ENCODE measurements around the gene LHFPL3. TPM values are rescaled to one million over a fixed set of nuclear protein-coding genes. Genes with fewer than 3 reads are reported as not detected.

The LHFPL3 gene
- total and polyA plus RNA-seq, 2 donors (not counting 1 experiment from before 2014, with no cell fraction given) = not detected

DNA sequence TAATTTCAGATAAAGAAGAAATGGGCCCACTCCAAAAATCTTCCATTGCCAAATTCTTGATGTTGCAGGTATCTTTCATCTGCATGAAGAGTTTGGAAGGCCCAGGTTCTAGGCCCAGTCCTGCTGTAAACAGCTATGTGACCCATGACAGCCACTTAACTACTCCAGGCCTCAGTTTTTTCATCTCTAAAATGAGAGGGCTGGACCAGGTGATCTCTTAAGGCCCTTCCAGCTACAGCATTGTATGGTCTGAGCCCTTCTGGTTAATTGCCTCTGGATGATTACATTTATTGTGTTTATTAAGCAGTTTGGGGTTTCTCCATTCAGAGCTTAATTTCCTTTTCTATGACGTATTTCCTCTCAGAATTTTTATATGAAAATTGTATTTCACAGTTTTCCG is 494.8 kb downstream of the LHFPL3 start:
- no peak overlapping the region for H2AFZ ChIP-seq (ENCODE audit: low read length)
- DNase-seq (ENCODE audit: low read depth in 2 of 2) = no peak
- TF ChIP-seq, protein P1, sequence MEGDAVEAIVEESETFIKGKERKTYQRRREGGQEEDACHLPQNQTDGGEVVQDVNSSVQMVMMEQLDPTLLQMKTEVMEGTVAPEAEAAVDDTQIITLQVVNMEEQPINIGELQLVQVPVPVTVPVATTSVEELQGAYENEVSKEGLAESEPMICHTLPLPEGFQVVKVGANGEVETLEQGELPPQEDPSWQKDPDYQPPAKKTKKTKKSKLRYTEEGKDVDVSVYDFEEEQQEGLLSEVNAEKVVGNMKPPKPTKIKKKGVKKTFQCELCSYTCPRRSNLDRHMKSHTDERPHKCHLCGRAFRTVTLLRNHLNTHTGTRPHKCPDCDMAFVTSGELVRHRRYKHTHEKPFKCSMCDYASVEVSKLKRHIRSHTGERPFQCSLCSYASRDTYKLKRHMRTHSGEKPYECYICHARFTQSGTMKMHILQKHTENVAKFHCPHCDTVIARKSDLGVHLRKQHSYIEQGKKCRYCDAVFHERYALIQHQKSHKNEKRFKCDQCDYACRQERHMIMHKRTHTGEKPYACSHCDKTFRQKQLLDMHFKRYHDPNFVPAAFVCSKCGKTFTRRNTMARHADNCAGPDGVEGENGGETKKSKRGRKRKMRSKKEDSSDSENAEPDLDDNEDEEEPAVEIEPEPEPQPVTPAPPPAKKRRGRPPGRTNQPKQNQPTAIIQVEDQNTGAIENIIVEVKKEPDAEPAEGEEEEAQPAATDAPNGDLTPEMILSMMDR (conservative IDR thresholded peaks at IDR 0.05 in 1 of 2, IDR thresholded peaks at IDR 0.05 in 1 of 2; ENCODE audit: low read depth in 1 of 2, low read length in 2 of 2) = no peak
- no peak for TF ChIP-seq EZH2 (IDR thresholded peaks at IDR 0.05; ENCODE audit: low read length, missing control alignments)

DNA sequence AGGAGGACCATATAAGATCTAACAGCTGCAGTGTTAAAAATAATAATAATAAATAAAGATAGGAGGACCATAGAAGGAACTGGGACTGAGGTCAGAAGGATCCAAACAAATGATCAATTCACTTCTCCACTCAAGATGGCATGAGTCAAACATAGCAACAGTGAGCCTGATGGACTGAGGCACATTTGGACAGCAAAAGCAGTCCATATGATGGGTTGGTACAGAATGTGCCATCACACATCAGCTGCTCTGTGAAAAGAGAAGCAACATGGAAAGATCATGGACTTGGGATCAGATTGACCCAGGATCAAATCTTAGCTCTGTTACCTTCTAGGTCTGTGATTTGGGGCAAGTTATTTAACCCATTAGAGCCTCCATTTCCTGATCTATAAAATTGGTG is 496.7 kb downstream of the LHFPL3 start:
- H4K20me1 ChIP-seq (ENCODE audit: control insufficient read depth, extremely low read depth, insufficient read depth, low read length) = no peaks in the 10 kb centered on the region
- no peak overlapping the region for H3K4me2 ChIP-seq (ENCODE audit: extremely low read depth, insufficient read depth, low read length)
- H3K4me3 ChIP-seq (replicated peaks in 1 of 4; ENCODE audit: control extremely low read depth in 1 of 4, insufficient read depth in 1 of 4, low read depth in 3 of 4, low read length in 4 of 4) = no peak overlapping the region
- no peak overlapping the region for H2AFZ ChIP-seq (ENCODE audit: low read length)
- H3K9ac ChIP-seq (ENCODE audit: insufficient read depth, low read length) = no peak overlapping the region
- H3K4me1 ChIP-seq (ENCODE audit: control insufficient read depth, extremely low read depth, insufficient read depth, low read length) = no peaks in the 10 kb centered on the region
- DNase-seq (ENCODE audit: low read depth in 2 of 2) = no peak
- H3K79me2 ChIP-seq (ENCODE audit: control insufficient read depth, insufficient read depth, low read length) = no peaks in the 10 kb centered on the region
- no peaks in the 10 kb centered on the region for H3K36me3 ChIP-seq (ENCODE audit: control insufficient read depth, insufficient read depth, low read length)
- H3K27ac ChIP-seq (ENCODE audit: insufficient read depth, low read length) = no peak overlapping the region
- TF ChIP-seq, protein P1 (conservative IDR thresholded peaks at IDR 0.05 in 1 of 2, IDR thresholded peaks at IDR 0.05 in 1 of 2; ENCODE audit: low read depth in 1 of 2, low read length in 2 of 2) = no peak
- TF ChIP-seq EZH2 (IDR thresholded peaks at IDR 0.05; ENCODE audit: low read length, missing control alignments) = no peak
- no peaks in the 10 kb centered on the region for H3K27me3 ChIP-seq (ENCODE audit: control insufficient read depth, insufficient read depth, low read length)
- H3K9me3 ChIP-seq (ENCODE audit: control insufficient read depth, insufficient read depth, low read depth, low read length) = no peaks in the 10 kb centered on the region

More for the DNA sequence above, 494.8 kb downstream of the LHFPL3 start:
- no peaks in the 10 kb centered on the region for H3K4me1 ChIP-seq (ENCODE audit: control insufficient read depth, extremely low read depth, insufficient read depth, low read length)
- no peaks in the 10 kb centered on the region for H3K27me3 ChIP-seq (ENCODE audit: control insufficient read depth, insufficient read depth, low read length)
- no peak overlapping the region for H3K4me2 ChIP-seq (ENCODE audit: extremely low read depth, insufficient read depth, low read length)
- no peak overlapping the region for H3K9ac ChIP-seq (ENCODE audit: insufficient read depth, low read length)
- H3K9me3 ChIP-seq (ENCODE audit: control insufficient read depth, insufficient read depth, low read depth, low read length) = no peaks in the 10 kb centered on the region
- no peaks in the 10 kb centered on the region for H3K36me3 ChIP-seq (ENCODE audit: control insufficient read depth, insufficient read depth, low read length)
- H4K20me1 ChIP-seq (ENCODE audit: control insufficient read depth, extremely low read depth, insufficient read depth, low read length) = no peaks in the 10 kb centered on the region
- H3K79me2 ChIP-seq (ENCODE audit: control insufficient read depth, insufficient read depth, low read length) = no peaks in the 10 kb centered on the region
- no peak overlapping the region for H3K4me3 ChIP-seq (replicated peaks in 1 of 4; ENCODE audit: control extremely low read depth in 1 of 4, insufficient read depth in 1 of 4, low read depth in 3 of 4, low read length in 4 of 4)
- H3K27ac ChIP-seq (ENCODE audit: insufficient read depth, low read length) = no peak overlapping the region

DNA sequence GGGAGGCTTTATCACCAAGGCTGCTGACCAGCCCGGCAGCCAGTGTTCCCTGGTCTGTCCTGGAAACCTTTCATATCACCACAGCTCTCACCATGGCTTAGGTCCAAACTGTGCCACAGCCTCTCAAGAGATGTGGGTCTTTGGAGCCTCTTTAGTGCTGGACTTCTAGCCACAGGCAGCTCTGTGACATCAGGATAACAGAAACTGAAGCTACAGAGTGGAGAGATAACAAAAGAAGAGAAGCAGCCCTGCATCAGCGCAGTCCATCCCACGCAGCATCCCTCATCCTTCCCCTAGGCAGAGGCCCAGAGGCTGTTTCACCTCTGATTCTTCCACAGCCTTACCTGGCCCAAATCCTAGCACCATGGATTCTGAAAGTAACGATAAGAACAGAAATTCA is 497.7 kb downstream of the LHFPL3 start:
- Histone ChIP-seq H3K27ac (ENCODE audit: insufficient read depth, low read length) (no peak overlapping the region), H3K9ac (ENCODE audit: insufficient read depth, low read length) (no peak overlapping the region), H3K36me3 (ENCODE audit: control insufficient read depth, insufficient read depth, low read length) (no peaks in the 10 kb centered on the region), H4K20me1 (ENCODE audit: control insufficient read depth, extremely low read depth, insufficient read depth, low read length) (no peaks in the 10 kb centered on the region), H3K79me2 (ENCODE audit: control insufficient read depth, insufficient read depth, low read length) (no peaks in the 10 kb centered on the region), H2AFZ (ENCODE audit: low read length) (no peak overlapping the region), H3K4me2 (ENCODE audit: extremely low read depth, insufficient read depth, low read length) (no peak overlapping the region), H3K9me3 (ENCODE audit: control insufficient read depth, insufficient read depth, low read depth, low read length) (no peaks in the 10 kb centered on the region), H3K4me1 (ENCODE audit: control insufficient read depth, extremely low read depth, insufficient read depth, low read length) (no peaks in the 10 kb centered on the region), H3K27me3 (ENCODE audit: control insufficient read depth, insufficient read depth, low read length) (no peaks in the 10 kb centered on the region), H3K4me3 (replicated peaks in 1 of 4; ENCODE audit: control extremely low read depth in 1 of 4, insufficient read depth in 1 of 4, low read depth in 3 of 4, low read length in 4 of 4) (no peak overlapping the region)
- TF ChIP-seq, protein P1 (conservative IDR thresholded peaks at IDR 0.05 in 1 of 2, IDR thresholded peaks at IDR 0.05 in 1 of 2; ENCODE audit: low read depth in 1 of 2, low read length in 2 of 2) = no peak
- TF ChIP-seq EZH2 (IDR thresholded peaks at IDR 0.05; ENCODE audit: low read length, missing control alignments) = no peak
- no peak for DNase-seq (ENCODE audit: low read depth in 2 of 2)

Data from fibroblast of lung (primary cell).